Activated CD8-positive, alpha-beta memory T cell treated with anti-CD3 and anti-CD28 coated beads, Interleukin-2, amount 50 U/mL, for 24 hours (primary cell): ENCODE results near the gene BAIAP2.

Experiments used
- DNase-seq: peaks from one replicate; pipeline ENCODE4 v3.0.0-alpha.2; 2020; ENCODE audit errors: extremely low read depth

The BAIAP2 gene

GRCh38 chr17:81086789-81087551 is 52.0 kb downstream of the BAIAP2 start:
- DNase-seq = no peak

- DNase-seq = no peak
Measured at GRCh38 chr17:81090361-81091136, 55.6 kb downstream of the BAIAP2 start.

- no peak for DNase-seq
Measured at GRCh38 chr17:81091154-81091553, 56.2 kb downstream of the BAIAP2 start.

- DNase-seq = no peak
Measured at GRCh38 chr17:81091774-81092517, 57.0 kb downstream of the BAIAP2 start.

- no peak for DNase-seq
Measured at GRCh38 chr17:81092518-81093095, 57.7 kb downstream of the BAIAP2 start.

- no peak for DNase-seq
Measured at GRCh38 chr17:81093619-81094508, 58.9 kb downstream of the BAIAP2 start.

GRCh38 chr17:81094509-81095382 is 59.8 kb downstream of the BAIAP2 start:
- peak; percentile 74 for DNase-seq

GRCh38 chr17:81095383-81095762 is 60.4 kb downstream of the BAIAP2 start:
- DNase-seq = no peak

- DNase-seq = no peak
Measured at GRCh38 chr17:81096741-81097133, 61.8 kb downstream of the BAIAP2 start.

GRCh38 chr17:81097134-81097942 is 62.4 kb downstream of the BAIAP2 start:
- peak; percentile 14 for DNase-seq

- no peak for DNase-seq
Measured at GRCh38 chr17:81097943-81098308, 63.0 kb downstream of the BAIAP2 start.

- DNase-seq = no peak
Measured at GRCh38 chr17:81099888-81100287, 64.9 kb downstream of the BAIAP2 start.

GRCh38 chr17:81100668-81101067 is 65.7 kb downstream of the BAIAP2 start:
- no peak for DNase-seq

- peak; percentile 61 for DNase-seq
Measured at GRCh38 chr17:81101614-81102306, 66.8 kb downstream of the BAIAP2 start.

GRCh38 chr17:81102352-81102751 is 67.4 kb downstream of the BAIAP2 start:
- DNase-seq = no peak

GRCh38 chr17:81102869-81103268 is 67.9 kb downstream of the BAIAP2 start:
- no peak for DNase-seq

- DNase-seq = no peak
Measured at GRCh38 chr17:81103379-81103778, 68.4 kb downstream of the BAIAP2 start.

GRCh38 chr17:81106716-81107115 is 71.8 kb downstream of the BAIAP2 start:
- DNase-seq = no peak

GRCh38 chr17:81108220-81108619 is 73.3 kb downstream of the BAIAP2 start:
- DNase-seq = no peak
